Caco-2 (cell line): ENCODE results near the gene PCBP3. TPM values are rescaled to one million over a fixed set of nuclear protein-coding genes. Genes with fewer than 3 reads are reported as not detected.

ENCODE experiments used
- BruUV-seq: library from RNA; stranded (reverse); fragments of 400-500 nt; replicated peaks from 2 replicates; lab custom pipeline; 2021; lab: Mats Ljungman, UMichigan
- CTCF ChIA-PET: fragments of 300-600 bp; sonication (Branson Sonifier 250); formaldehyde crosslinking; loops from one replicate; lab custom pipeline; 2022; ENCODE audit warnings: antibody characterized with exemption; lab: Charles Lee
- POLR2A ChIA-PET: fragments of 300-600 bp; sonication (Branson Sonifier 250); formaldehyde crosslinking; loops from one replicate; lab custom pipeline; 2022; ENCODE audit warnings: antibody characterized with exemption; lab: Charles Lee
- DNase-seq, 2 experiments: peaks; one replicate each; pipeline versions ENCODE4 v3.0.0 to v3.0.0-alpha.2; 2020 to 2022
- H3K27me3 ChIP-seq: replicated peaks from 2 replicates; pipeline ENCODE4 v1.6.0; 2011; ENCODE audit warnings: low read length; ENCODE audit not compliant: control insufficient read depth, insufficient read depth
- H3K36me3 ChIP-seq: 2 replicates; pipeline ENCODE4 v1.5.1; 2011; ENCODE audit warnings: low read length; ENCODE audit not compliant: control insufficient read depth, insufficient read depth
- H3K4me1 ChIP-seq: fragments of 250-450 bp; sonication (Bioruptor Pico); 2 replicates; pipeline ENCODE4 v1.5.1; 2020; ENCODE audit warnings: mild to moderate bottlenecking
- H3K4me3 ChIP-seq: 2 replicates; pipeline ENCODE4 v1.5.1; 2011; ENCODE audit warnings: low read depth, mild to moderate bottlenecking, control low read depth, low read length
- H3K9me3 ChIP-seq: fragments of 250-450 bp; sonication (Bioruptor Pico); 2 replicates; pipeline ENCODE4 v1.5.1; 2020; ENCODE audit warnings: mild to moderate bottlenecking, moderate library complexity
- H3K27ac Mint-ChIP-seq: one replicate; pipeline ENCODE4 v1.8.0; 2022; ENCODE audit warnings: mixed read lengths; ENCODE audit not compliant: unreplicated experiment
- H3K27me3 Mint-ChIP-seq: one replicate; pipeline ENCODE4 v1.8.0; 2022; ENCODE audit warnings: mixed read lengths; ENCODE audit not compliant: insufficient read depth, unreplicated experiment
- H3K36me3 Mint-ChIP-seq: one replicate; pipeline ENCODE4 v1.8.0; 2022; ENCODE audit warnings: mild to moderate bottlenecking, mixed read lengths; ENCODE audit not compliant: insufficient read depth, unreplicated experiment
- H3K4me1 Mint-ChIP-seq: one replicate; pipeline ENCODE4 v1.8.0; 2022; ENCODE audit warnings: low read depth, mixed read lengths; ENCODE audit not compliant: unreplicated experiment
- H3K4me3 Mint-ChIP-seq: one replicate; pipeline ENCODE4 v1.8.0; 2022; ENCODE audit warnings: mild to moderate bottlenecking, moderate library complexity, mixed read lengths; ENCODE audit not compliant: unreplicated experiment
- H3K9me3 Mint-ChIP-seq: one replicate; pipeline ENCODE4 v1.8.0; 2022; ENCODE audit warnings: mixed read lengths; ENCODE audit not compliant: unreplicated experiment
- intact Hi-C: fragments of 100-400 bp; cut with micrococcal nuclease; formaldehyde crosslinking; loops from one replicate; pipeline ENCODE4 v1.10.0; 2022; ENCODE audit not compliant: unreplicated experiment
- total RNA-seq: library from RNA; stranded (reverse); gene quantifications from 2 replicates; pipeline ENCODE4 v1.2.3, GENCODE V29; 2022
- TF ChIP-seq, protein P1 (sequence below), 2 experiments: fragments of 200-600 bp in 1 of 2; IDR thresholded peaks; 1 replicate in 1 of 2; 2 replicates in 1 of 2; pipeline versions ENCODE4 v1.5.1 to v1.8.0; 2011 to 2022; ENCODE audit warnings: antibody characterized with exemption in 1 of 2, control low read depth in 1 of 2, inconsistent platforms in 1 of 2, low read depth in 1 of 2, low read length in 1 of 2, mild to moderate bottlenecking in 1 of 2, moderate library complexity in 1 of 2; ENCODE audit not compliant: insufficient read depth in 1 of 2, severe bottlenecking in 1 of 2, unreplicated experiment in 1 of 2

The PCBP3 gene
- total RNA-seq, 1 experiment from 2014 or later: 0.75 TPM

DNA sequence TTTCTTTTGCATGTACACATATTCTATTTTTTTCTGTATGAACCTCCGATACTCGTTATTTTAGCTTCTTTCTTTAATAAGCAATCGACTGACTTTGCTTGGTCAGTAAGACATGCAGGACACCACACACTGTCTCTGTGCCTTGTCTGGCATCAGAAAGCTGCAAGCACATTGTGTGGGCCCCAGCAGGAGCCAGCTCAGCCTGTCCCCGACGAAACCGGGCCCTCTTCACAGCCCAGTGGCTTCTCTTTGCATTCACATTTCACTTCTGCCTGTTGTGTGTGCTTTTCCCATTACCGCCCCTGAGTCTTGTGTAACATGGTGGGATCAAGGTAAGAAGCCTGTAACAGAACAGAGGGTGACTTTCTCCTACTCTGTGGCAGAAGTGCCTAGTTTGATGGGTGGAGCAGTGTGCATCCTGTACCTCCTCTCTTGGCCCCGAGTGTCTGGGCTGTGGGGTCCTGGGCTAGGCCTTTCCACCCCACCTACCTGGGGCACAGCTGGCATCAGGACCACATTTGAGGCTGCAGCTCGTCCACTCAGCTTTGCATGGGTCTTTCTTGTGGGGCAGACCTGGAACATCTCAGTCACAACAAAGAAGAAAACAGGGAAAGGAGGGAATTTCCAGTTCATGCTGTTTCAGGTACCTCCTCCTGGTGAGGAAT lies 219.2 kb downstream of the PCBP3 start:
- Mint-ChIP-seq H3K27ac (no peak overlapping the region), H3K9me3 (no peaks in the 10 kb centered on the region), H3K4me1 (no peaks in the 10 kb centered on the region), H3K36me3 (no peaks in the 10 kb centered on the region), H3K4me3 (no peak overlapping the region), H3K27me3 (peaks cover 12% of the 10 kb centered on the region)
- ChIA-PET CTCF (no interaction called here), POLR2A (no interaction called here)
- intact Hi-C loops: no loop called here
- DNase-seq: no peak
- Histone ChIP-seq H3K27me3 (no peaks in the 10 kb centered on the region), H3K36me3 (no peaks in the 10 kb centered on the region), H3K9me3 (no peaks in the 10 kb centered on the region), H3K4me1 (no peaks in the 10 kb centered on the region), H3K4me3 (no peak overlapping the region)
- TF ChIP-seq, protein P1, sequence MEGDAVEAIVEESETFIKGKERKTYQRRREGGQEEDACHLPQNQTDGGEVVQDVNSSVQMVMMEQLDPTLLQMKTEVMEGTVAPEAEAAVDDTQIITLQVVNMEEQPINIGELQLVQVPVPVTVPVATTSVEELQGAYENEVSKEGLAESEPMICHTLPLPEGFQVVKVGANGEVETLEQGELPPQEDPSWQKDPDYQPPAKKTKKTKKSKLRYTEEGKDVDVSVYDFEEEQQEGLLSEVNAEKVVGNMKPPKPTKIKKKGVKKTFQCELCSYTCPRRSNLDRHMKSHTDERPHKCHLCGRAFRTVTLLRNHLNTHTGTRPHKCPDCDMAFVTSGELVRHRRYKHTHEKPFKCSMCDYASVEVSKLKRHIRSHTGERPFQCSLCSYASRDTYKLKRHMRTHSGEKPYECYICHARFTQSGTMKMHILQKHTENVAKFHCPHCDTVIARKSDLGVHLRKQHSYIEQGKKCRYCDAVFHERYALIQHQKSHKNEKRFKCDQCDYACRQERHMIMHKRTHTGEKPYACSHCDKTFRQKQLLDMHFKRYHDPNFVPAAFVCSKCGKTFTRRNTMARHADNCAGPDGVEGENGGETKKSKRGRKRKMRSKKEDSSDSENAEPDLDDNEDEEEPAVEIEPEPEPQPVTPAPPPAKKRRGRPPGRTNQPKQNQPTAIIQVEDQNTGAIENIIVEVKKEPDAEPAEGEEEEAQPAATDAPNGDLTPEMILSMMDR (IDR thresholded peaks at IDR 0.05; ENCODE audit: insufficient read depth in 1 of 2, low read depth in 1 of 2, low read length in 1 of 2, severe bottlenecking in 1 of 2, unreplicated experiment in 1 of 2): no peak
- no TSS peak for BruUV-seq

DNA sequence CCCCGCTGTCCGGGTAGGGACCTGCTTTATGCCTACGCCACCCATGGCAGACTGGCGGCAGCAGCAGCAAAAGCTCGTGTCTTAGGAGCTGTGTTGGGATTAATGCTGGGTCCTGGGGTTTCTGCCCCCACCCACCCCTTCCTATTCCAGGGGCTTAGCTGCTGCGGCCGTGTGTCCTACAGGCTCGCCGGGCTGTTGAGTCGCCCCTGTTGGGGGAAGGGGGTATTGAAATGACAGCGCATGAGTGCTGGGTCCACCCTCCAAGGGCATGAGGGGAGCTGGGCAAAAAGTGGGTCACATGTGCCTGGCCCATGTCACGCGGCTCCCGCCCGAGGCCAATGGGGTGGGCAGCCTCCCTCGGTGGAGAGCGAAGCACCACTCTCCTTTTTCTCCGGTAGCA lies 219.7 kb downstream of the PCBP3 start:
- TF ChIP-seq, protein P1 (IDR thresholded peaks at IDR 0.05; ENCODE audit: insufficient read depth in 1 of 2, low read depth in 1 of 2, low read length in 1 of 2, severe bottlenecking in 1 of 2, unreplicated experiment in 1 of 2): no peak
- peaks cover 12% of the 10 kb centered on the region for H3K27me3 Mint-ChIP-seq
- ChIA-PET CTCF (no interaction called here), POLR2A (no interaction called here)
- Histone ChIP-seq H3K4me3 (no peak overlapping the region), H3K9me3 (no peaks in the 10 kb centered on the region), H3K36me3 (no peaks in the 10 kb centered on the region), H3K4me1 (no peaks in the 10 kb centered on the region), H3K27me3 (no peaks in the 10 kb centered on the region)
- no peak overlapping the region for H3K4me3 Mint-ChIP-seq
- no TSS peak for BruUV-seq
- DNase-seq: no peak
- intact Hi-C loops: no loop called here
- no peaks in the 10 kb centered on the region for H3K9me3 Mint-ChIP-seq
- no peaks in the 10 kb centered on the region for H3K4me1 Mint-ChIP-seq
- H3K27ac Mint-ChIP-seq: no peak overlapping the region
- no peaks in the 10 kb centered on the region for H3K36me3 Mint-ChIP-seq

DNA sequence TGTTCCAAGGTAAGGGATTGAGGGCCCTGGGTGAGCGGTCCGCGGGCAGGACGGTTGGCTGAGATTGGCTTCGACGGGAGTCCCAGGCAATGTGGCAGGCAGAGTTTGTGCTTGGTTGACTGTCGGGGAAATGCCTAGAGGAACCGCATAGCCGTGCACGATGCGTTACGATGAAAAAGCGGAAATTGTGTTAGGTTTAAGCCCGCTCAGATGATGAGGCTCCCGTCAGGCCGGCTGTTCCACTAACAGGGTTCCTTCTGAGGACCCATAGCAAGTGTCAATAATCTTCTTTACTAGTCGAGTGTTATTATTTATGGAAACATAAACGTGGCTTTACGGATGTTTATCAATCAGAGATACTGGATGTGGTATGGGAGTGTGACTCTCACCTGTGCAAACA lies 220.2 kb downstream of the PCBP3 start:
- intact Hi-C loops: no loop called here
- Histone ChIP-seq H3K27me3 (no peaks in the 10 kb centered on the region), H3K4me3 (no peak overlapping the region), H3K4me1 (no peaks in the 10 kb centered on the region), H3K9me3 (no peaks in the 10 kb centered on the region), H3K36me3 (no peaks in the 10 kb centered on the region)
- POLR2A ChIA-PET: no interaction called here
- Mint-ChIP-seq H3K4me1 (no peaks in the 10 kb centered on the region), H3K27ac (no peak overlapping the region), H3K27me3 (peaks cover 12% of the 10 kb centered on the region), H3K9me3 (no peaks in the 10 kb centered on the region), H3K4me3 (no peak overlapping the region), H3K36me3 (no peaks in the 10 kb centered on the region)
- BruUV-seq: no TSS peak
- CTCF ChIA-PET: no interaction called here
- TF ChIP-seq, protein P1 (IDR thresholded peaks at IDR 0.05; ENCODE audit: insufficient read depth in 1 of 2, low read depth in 1 of 2, low read length in 1 of 2, severe bottlenecking in 1 of 2, unreplicated experiment in 1 of 2): no peak
- no peak for DNase-seq
